K562 (cell line): ENCODE results near the gene PLXNB1. TPM values are rescaled to one million over a fixed set of nuclear protein-coding genes. Genes with fewer than 3 reads are reported as not detected.

Experiments used
- CTBP1 ChIP-seq: fragments of 450-650 bp; IDR thresholded peaks from 2 replicates; pipeline ENCODE4 v1.6.1; 2016; ENCODE audit warnings: borderline replicate concordance
- RAD21 ChIP-seq, 2 experiments: fragments of 250-450 bp in 1 of 2; fragments of 450-650 bp in 1 of 2; sonication (Bioruptor Pico) in 1 of 2; formaldehyde crosslinking in 1 of 2; IDR thresholded peaks in 1 of 2; conservative IDR thresholded peaks in 1 of 2; 2 replicates each; pipeline versions ENCODE4 v1.4.0 to v1.8.0; 2020 to 2022; ENCODE audit warnings: mild to moderate bottlenecking in 2 of 2, moderate library complexity in 1 of 2
- RB1 ChIP-seq: fragments of 450-650 bp; IDR thresholded peaks from 2 replicates; pipeline ENCODE4 v1.6.1; 2017; ENCODE audit warnings: low read depth, mild to moderate bottlenecking
- RBM25 ChIP-seq: fragments of 200-400 bp; formaldehyde crosslinking; IDR thresholded peaks from 2 replicates; pipeline ENCODE4 v1.6.1; 2018; ENCODE audit warnings: low read length, low read depth, moderate library complexity; ENCODE audit not compliant: severe bottlenecking
- RBM34 ChIP-seq: fragments of 200-400 bp; formaldehyde crosslinking; IDR thresholded peaks from 2 replicates; pipeline ENCODE4 v1.6.1; 2018; ENCODE audit warnings: low read length, borderline replicate concordance; ENCODE audit not compliant: insufficient read depth
- RCOR1 ChIP-seq, 2 experiments: IDR thresholded peaks; 2 replicates each; pipeline ENCODE4 v1.6.1; 2012; ENCODE audit warnings: low read depth in 2 of 2, low read length in 2 of 2, borderline replicate concordance in 1 of 2, improper control_type of control experiment in 1 of 2
- RFX7 ChIP-seq: fragments of 250-450 bp; sonication (Bioruptor Pico); IDR thresholded peaks from 2 replicates; pipeline ENCODE4 v1.5.1; 2021; ENCODE audit warnings: mild to moderate bottlenecking
- SMC3 ChIP-seq: conservative IDR thresholded peaks from 2 replicates; pipeline ENCODE4 v1.6.1; 2011; ENCODE audit warnings: low read depth, low read length, improper control_type of control experiment; ENCODE audit not compliant: insufficient read depth
- ZNF121 ChIP-seq: sonication (generic); formaldehyde crosslinking; conservative IDR thresholded peaks from 2 replicates; pipeline ENCODE4 v1.8.0; 2022; ENCODE audit warnings: missing genetic modification reagents
- polyA plus RNA-seq, 8 experiments: library from polyadenylated mRNA; depleted of rRNA in 4 of 8; stranded (reverse) in 5 of 8; unstranded in 3 of 8; fragments of >200 nt; fragmentation: Nextera tagmentation in 2 of 8; fragmentation: Illumina TruSeq in 1 of 8; extraction: Ambion mirVana in 2 of 8; extraction: Trizol in 1 of 8; gene quantifications; 2 replicates each; pipeline versions ENCODE4 v1.2.1 to v1.2.3, GENCODE V29; 2011 to 2014; ENCODE audit warnings: inconsistent platforms in 1 of 8, missing spikeins in 1 of 8
- total RNA-seq, 7 experiments: library from RNA; depleted of rRNA in 6 of 7; stranded (reverse); fragments of >200 nt in 6 of 7; fragmentation: Illumina TruSeq in 2 of 7; extraction: Trizol in 2 of 7; gene quantifications; 2 replicates each; pipeline versions ENCODE4 v1.2.1 to v1.2.3, GENCODE V29; 2011 to 2021; ENCODE audit warnings: low replicate concordance in 1 of 7
- TF ChIP-seq, protein P1 (sequence below), 2 experiments: fragments of 450-650 bp; formaldehyde crosslinking in 1 of 2; IDR thresholded peaks; 2 replicates each; pipeline versions ENCODE4 v1.4.0 to v1.6.1; 2014 to 2020; ENCODE audit warnings: mild to moderate bottlenecking in 2 of 2, borderline replicate concordance in 1 of 2, low read depth in 1 of 2
- TF ChIP-seq, protein P2 (sequence below): fragments of 450-650 bp; formaldehyde crosslinking; IDR thresholded peaks from 2 replicates; pipeline ENCODE4 v1.4.0; 2020; ENCODE audit warnings: mild to moderate bottlenecking, moderate library complexity
- TF ChIP-seq, protein P3 (sequence below): fragments of 450-650 bp; formaldehyde crosslinking; IDR thresholded peaks from 2 replicates; pipeline ENCODE4 v1.4.0; 2020; ENCODE audit warnings: mild to moderate bottlenecking, moderate library complexity
- TF ChIP-seq, protein P4 (sequence below): fragments of 200-800 bp; sonication (Bioruptor generic); IDR thresholded peaks from 2 replicates; pipeline ENCODE4 v1.6.1; 2017; ENCODE audit warnings: missing genetic modification characterization, missing compliant biosample characterization

Gene PLXNB1
- total and polyA plus RNA-seq, 9 of the 15 experiments (the other 6 are each of a cell fraction or from before 2014, with no cell fraction given), result 0.17 to 17.4 (median 6.0) TPM

DNA sequence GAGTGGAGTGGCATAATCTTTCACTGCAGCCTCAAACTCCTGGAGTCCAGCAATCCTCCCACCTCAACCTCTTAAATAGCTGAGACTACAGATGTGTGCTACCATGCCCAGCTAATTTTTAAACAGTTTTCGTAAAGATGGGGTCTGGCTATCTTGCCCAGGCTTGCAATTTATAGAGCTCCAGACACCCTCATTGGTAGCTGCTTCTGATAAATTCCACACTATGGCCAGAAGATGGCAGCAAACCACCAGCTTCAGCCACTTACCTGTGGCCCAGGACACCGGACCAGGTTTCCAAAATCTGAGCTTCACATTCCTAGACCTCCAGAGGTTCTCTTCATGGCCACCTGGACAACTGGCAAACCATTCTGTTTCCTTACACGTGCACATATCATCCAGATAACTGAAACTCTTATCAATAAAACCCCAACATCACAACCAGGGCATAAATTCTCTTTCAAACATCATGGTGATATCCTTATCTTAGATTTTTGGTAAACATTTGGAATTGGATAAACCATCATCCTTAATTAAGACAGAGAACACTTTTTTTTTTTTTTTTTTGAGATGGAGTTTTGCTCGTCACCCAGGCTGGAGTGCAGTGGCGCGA is 29.0 kb downstream of the PLXNB1 start (continued):
- TF ChIP-seq, protein P1, sequence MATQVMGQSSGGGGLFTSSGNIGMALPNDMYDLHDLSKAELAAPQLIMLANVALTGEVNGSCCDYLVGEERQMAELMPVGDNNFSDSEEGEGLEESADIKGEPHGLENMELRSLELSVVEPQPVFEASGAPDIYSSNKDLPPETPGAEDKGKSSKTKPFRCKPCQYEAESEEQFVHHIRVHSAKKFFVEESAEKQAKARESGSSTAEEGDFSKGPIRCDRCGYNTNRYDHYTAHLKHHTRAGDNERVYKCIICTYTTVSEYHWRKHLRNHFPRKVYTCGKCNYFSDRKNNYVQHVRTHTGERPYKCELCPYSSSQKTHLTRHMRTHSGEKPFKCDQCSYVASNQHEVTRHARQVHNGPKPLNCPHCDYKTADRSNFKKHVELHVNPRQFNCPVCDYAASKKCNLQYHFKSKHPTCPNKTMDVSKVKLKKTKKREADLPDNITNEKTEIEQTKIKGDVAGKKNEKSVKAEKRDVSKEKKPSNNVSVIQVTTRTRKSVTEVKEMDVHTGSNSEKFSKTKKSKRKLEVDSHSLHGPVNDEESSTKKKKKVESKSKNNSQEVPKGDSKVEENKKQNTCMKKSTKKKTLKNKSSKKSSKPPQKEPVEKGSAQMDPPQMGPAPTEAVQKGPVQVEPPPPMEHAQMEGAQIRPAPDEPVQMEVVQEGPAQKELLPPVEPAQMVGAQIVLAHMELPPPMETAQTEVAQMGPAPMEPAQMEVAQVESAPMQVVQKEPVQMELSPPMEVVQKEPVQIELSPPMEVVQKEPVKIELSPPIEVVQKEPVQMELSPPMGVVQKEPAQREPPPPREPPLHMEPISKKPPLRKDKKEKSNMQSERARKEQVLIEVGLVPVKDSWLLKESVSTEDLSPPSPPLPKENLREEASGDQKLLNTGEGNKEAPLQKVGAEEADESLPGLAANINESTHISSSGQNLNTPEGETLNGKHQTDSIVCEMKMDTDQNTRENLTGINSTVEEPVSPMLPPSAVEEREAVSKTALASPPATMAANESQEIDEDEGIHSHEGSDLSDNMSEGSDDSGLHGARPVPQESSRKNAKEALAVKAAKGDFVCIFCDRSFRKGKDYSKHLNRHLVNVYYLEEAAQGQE (IDR thresholded peaks at IDR 0.05; ENCODE audit: borderline replicate concordance), result peak; percentile 78
- TF ChIP-seq, protein P1 (CRISPR knock-in tag; IDR thresholded peaks at IDR 0.05; ENCODE audit: low read depth), result no peak
- TF ChIP-seq RB1, result no peak
- peak; percentile 69 to 83 for TF ChIP-seq RAD21 (CRISPR knock-in tag; conservative IDR thresholded peaks at IDR 0.05 in 1 of 2, IDR thresholded peaks at IDR 0.05 in 1 of 2)
- TF ChIP-seq CTBP1, result peak; percentile 49; the same call in 1 of the 2 replicates
- TF ChIP-seq, protein P2, sequence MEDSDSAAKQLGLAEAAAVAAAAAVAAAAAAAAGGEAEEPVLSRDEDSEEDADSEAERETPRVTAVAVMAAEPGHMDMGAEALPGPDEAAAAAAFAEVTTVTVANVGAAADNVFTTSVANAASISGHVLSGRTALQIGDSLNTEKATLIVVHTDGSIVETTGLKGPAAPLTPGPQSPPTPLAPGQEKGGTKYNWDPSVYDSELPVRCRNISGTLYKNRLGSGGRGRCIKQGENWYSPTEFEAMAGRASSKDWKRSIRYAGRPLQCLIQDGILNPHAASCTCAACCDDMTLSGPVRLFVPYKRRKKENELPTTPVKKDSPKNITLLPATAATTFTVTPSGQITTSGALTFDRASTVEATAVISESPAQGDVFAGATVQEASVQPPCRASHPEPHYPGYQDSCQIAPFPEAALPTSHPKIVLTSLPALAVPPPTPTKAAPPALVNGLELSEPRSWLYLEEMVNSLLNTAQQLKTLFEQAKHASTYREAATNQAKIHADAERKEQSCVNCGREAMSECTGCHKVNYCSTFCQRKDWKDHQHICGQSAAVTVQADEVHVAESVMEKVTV (CRISPR knock-in tag), result peak; percentile 57
- TF ChIP-seq RBM25, result peak; percentile 85
- TF ChIP-seq, protein P3, sequence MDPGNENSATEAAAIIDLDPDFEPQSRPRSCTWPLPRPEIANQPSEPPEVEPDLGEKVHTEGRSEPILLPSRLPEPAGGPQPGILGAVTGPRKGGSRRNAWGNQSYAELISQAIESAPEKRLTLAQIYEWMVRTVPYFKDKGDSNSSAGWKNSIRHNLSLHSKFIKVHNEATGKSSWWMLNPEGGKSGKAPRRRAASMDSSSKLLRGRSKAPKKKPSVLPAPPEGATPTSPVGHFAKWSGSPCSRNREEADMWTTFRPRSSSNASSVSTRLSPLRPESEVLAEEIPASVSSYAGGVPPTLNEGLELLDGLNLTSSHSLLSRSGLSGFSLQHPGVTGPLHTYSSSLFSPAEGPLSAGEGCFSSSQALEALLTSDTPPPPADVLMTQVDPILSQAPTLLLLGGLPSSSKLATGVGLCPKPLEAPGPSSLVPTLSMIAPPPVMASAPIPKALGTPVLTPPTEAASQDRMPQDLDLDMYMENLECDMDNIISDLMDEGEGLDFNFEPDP (CRISPR knock-in tag), result no peak
- TF ChIP-seq, protein P4, sequence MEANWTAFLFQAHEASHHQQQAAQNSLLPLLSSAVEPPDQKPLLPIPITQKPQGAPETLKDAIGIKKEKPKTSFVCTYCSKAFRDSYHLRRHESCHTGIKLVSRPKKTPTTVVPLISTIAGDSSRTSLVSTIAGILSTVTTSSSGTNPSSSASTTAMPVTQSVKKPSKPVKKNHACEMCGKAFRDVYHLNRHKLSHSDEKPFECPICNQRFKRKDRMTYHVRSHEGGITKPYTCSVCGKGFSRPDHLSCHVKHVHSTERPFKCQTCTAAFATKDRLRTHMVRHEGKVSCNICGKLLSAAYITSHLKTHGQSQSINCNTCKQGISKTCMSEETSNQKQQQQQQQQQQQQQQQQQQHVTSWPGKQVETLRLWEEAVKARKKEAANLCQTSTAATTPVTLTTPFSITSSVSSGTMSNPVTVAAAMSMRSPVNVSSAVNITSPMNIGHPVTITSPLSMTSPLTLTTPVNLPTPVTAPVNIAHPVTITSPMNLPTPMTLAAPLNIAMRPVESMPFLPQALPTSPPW (CRISPR knock-in tag), result 0 out of 2 replicates have a peak, but pooled peaks have one; percentile 8
- TF ChIP-seq RBM34, result no peak
- TF ChIP-seq RFX7 (CRISPR knock-in tag), result no peak
- 0 out of 4 replicates have a peak, but pooled peaks of 1 of the 2 experiments have one; percentile 39 for TF ChIP-seq RCOR1 (IDR thresholded peaks at IDR 0.05; ENCODE audit: borderline replicate concordance in 1 of 2, low read depth in 2 of 2, low read length in 2 of 2)
- TF ChIP-seq SMC3, result peak; percentile 73
- TF ChIP-seq ZNF121 (CRISPR knock-in tag), result peak; percentile 99
